ENCODE results near the gene NCAPH2. TPM values are rescaled to one million over a fixed set of nuclear protein-coding genes. Genes with fewer than 3 reads are reported as not detected.
A peak's percentile ranks its signal among the peaks of the same experiment; 100 is the strongest.

NCAPH2 gene
- polyA plus RNA-seq, 1 donor from 2014 or later = 39.4 TPM

DNA sequence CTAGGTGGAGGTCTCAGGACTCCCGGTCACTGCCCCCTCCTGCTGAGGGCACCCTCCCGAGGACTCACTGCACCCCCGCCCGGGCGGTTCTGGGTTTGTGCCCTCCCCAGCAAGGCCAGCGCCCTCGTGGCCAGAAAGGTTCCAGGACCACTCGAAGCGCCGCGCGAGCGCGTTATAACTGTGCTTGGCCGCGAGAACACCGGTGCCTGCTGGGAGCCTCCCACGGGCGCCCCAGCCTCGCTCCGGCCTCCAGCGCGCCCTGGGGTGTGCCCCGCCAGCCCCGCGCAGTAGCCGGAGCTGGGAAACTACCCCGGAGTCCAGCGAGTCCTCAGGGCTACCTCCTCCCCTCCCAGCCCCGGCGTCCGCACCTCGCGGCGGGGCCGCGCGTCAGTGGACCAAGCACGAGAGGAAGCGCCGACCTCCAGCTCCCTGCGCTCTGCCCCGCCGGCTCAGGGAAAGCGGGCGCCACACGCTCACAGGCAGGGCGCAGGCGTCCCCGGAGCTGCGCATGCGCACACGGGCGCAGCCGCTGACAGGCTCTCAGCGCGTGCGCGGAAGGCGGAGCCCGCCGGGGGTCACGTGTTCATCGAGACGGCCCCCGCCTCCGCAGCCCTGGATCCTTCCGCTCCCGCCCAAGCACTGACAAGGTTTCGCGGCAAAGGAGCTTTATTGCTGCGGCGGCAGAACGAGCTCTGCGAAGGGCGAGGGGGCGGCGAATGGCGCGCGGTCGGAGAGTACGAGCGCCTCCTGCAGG is 17.3 kb downstream of the NCAPH2 start, which contains the start of gene SCO2:
SCO2 (minus strand) TSS at position 495 of the 754 bp plus-strand sequence. CDS start 1,187 bp downstream, outside the sequence.
- H3K27me3 Mint-ChIP-seq = no peaks in the 10 kb centered on the region

GRCh38 chr22:50525858-50526107 is 17.8 kb downstream of the NCAPH2 start:
- peak overlapping the region; percentile 71 to 89 (median 86) for H3K27ac Mint-ChIP-seq
- H3K9me3 Mint-ChIP-seq = no peaks in the 10 kb centered on the region
- H3K27me3 Mint-ChIP-seq = no peaks in the 10 kb centered on the region
- no peaks in the 10 kb centered on the region for H3K36me3 Mint-ChIP-seq
- peaks cover 18 to 20% (median 18%) of the 10 kb centered on the region in 3 donors for H3K4me1 Mint-ChIP-seq
- peak overlapping the region; percentile 80 to 96 (median 90) for H3K4me3 Mint-ChIP-seq

More for the DNA sequence above, 17.3 kb downstream of the NCAPH2 start, which contains the start of gene SCO2:
- Mint-ChIP-seq H3K4me3 (peak within 1 kb of the TSS; percentile 80 to 96 (median 91)), H3K27ac (peak within 1 kb of the TSS; percentile 88 to 98 (median 94)), H3K36me3 (no peaks in the 10 kb centered on the region), H3K9me3 (no peaks in the 10 kb centered on the region), H3K4me1 (peaks cover 18 to 20% (median 18%) of the 10 kb centered on the region in 3 donors)

DNA sequence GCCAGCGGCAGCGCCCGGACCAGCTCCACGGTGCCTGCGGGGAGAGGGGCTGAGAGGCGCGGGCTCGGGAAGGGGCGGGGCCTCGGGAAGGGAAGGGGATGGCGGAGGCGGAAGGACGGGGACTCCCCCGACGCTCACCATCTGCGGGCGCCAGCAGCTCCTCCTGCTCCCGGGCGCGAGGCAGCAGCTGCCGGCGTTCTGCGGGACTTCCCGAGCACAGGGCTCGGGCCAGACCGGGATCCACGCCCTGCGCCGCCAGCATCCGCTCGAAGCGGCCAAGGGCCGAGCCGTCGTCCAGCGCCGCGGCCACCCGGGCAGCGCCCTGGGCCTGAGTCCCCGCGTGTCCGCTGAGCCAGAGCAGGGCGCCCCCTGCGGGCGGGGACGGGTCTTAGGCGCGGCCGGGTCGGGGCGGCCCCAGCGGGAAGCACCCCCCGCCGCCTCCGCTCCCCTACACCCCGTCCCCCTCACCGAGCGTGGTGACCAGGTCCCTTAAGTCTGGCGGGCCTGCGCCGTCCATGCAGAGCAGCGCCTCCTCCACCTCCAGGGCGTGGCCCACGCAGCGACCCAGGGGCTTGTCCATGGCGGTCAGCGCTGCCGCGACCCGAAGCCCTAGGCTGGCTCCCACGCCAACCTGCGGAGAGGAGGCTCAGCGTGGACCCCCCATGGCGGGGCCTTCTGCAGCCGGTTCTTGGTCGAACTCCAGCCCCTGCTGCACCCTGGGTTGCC is 18.2 kb downstream of the NCAPH2 start:
- H3K4me1 Mint-ChIP-seq = peaks cover 18 to 22% (median 20%) of the 10 kb centered on the region in 3 donors
- H3K9me3 Mint-ChIP-seq = no peaks in the 10 kb centered on the region
- H3K36me3 Mint-ChIP-seq = no peaks in the 10 kb centered on the region
- H3K4me3 Mint-ChIP-seq = peak overlapping the region; percentile 79 to 96 (median 90)
- no peaks in the 10 kb centered on the region for H3K27me3 Mint-ChIP-seq
- peak overlapping the region; percentile 94 to 98 (median 95) for H3K27ac Mint-ChIP-seq

GRCh38 chr22:50526834-50527801 is 19.1 kb downstream of the NCAPH2 start:
- Mint-ChIP-seq H3K9me3 (no peaks in the 10 kb centered on the region), H3K36me3 (no peaks in the 10 kb centered on the region), H3K4me1 (peaks cover 18 to 22% (median 20%) of the 10 kb centered on the region in 3 donors), H3K27ac (peak overlapping the region; percentile 94 to 98 (median 95)), H3K4me3 (peak overlapping the region; percentile 79 to 96 (median 90)), H3K27me3 (no peaks in the 10 kb centered on the region)

GRCh38 chr22:50527921-50528681 is 20.1 kb downstream of the NCAPH2 start:
- no peaks in the 10 kb centered on the region for H3K9me3 Mint-ChIP-seq
- H3K4me3 Mint-ChIP-seq = peak overlapping the region; percentile 79 to 96 (median 90)
- no peaks in the 10 kb centered on the region for H3K36me3 Mint-ChIP-seq
- H3K27ac Mint-ChIP-seq = peak overlapping the region; percentile 94 to 98 (median 95)
- H3K27me3 Mint-ChIP-seq = no peaks in the 10 kb centered on the region
- H3K4me1 Mint-ChIP-seq = peaks cover 24 to 29% (median 25%) of the 10 kb centered on the region in 3 donors

DNA sequence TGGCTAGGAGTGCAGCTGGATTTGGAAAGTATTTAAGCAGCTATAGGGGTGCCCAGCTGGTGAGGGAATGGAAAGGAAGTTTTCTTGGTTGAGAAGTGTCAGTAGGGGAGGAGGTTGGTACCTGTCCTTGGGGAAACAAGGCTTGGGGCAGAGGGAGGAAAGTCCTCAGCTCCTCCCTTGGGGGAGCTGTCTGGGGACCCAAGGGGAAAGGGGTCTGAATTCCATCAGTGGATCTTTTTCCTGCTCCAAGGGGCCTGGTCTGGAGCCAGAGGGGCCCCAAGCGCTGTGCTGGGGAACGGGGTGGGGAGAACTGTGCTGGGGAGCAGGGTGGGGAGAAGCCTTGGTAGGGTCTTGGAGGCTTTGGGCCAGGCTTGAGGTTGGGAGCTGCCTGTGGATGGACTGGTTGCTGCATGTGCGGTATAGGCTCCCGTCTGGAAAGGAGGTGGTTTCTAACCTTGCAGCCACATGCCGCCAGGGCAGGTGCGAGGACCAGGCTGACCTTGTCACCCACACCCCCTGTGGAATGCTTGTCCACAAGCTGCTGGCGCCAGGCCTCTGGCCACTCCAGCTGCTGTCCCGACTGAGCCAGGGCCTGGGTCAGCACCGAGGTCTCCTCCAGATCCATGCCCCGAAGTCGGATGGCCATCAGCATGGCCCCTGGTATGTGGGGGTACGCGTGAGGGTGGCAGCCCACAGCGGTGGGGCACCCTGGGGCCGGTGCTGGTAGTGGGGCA is 20.8 kb downstream of the NCAPH2 start:
- Mint-ChIP-seq H3K36me3 (no peaks in the 10 kb centered on the region), H3K9me3 (no peaks in the 10 kb centered on the region), H3K4me1 (peaks cover 31 to 32% (median 32%) of the 10 kb centered on the region in 3 donors), H3K27me3 (no peaks in the 10 kb centered on the region), H3K27ac (peak overlapping the region; percentile 92 to 98 (median 95)), H3K4me3 (peak overlapping the region; percentile 71 to 94 (median 85))

DNA sequence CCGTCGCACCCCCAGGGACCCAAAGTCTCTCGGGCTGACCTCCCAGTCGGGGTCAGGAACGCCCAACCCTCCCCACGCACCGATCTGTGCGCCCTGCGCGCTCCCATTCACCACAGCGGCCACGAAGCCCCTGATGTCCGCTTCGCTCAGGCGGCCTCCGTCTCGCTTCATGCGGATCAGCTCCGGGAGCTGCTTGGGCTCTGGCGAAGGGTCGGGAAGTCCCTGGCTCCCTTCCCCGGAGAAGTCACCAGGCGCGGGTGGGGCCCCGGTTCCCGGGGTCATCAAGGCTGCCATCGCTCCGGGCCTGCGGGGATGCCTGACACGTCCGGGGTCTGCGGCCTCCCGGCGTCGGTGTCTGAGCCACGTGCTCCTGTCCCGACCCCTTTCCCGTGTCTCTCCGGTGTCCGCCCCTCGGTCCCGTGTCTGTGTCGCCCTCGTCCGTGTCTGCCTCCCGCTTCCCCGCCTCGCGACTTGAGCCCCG is 21.4 kb downstream of the NCAPH2 start:
- Mint-ChIP-seq H3K9me3 (no peaks in the 10 kb centered on the region), H3K4me1 (peaks cover 34 to 37% (median 35%) of the 10 kb centered on the region in 3 donors), H3K4me3 (peak overlapping the region; percentile 55 to 95 (median 82)), H3K27ac (peak overlapping the region in 2 of 3 donors; percentile 92 to 98), H3K27me3 (no peaks in the 10 kb centered on the region), H3K36me3 (no peaks in the 10 kb centered on the region)

DNA sequence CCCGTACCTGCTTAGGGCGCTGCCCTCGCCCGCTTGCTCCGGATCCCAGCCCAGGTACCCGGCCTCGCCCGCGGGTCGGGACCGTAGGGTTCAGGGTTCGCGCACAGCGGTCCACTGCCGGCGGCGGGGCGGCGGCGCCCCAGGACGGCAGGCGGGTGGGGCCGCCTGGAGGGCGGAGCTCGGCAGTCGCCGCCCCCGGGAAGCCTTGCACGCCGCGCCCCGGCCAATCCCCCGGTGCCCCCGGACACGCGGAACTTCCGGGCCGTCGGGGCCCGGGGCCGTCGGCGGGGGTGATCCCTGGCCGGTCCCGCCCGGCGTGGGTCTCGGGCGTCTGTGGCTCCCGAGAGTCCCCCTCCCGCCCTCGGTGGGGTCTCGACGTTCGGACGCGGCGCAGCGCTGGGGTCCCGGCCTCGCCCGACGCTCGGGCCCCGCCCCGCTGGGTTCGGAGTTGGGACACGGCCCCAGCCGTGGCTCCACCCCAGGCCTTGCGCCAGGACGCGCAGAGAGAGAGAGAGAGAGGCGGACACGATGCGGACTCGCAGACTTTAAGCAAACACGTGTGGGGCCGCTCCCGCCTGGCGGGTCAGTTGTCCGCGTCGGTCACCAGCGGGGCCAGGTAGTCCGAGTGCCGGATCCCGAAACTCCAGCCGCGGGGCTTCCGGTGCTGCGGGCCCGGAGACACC is 22.0 kb downstream of the NCAPH2 start, which contains the start of gene TYMP:
TYMP (minus strand) TSS at position 116 of the 683 bp plus-strand sequence. CDS start 303 bp downstream, outside the sequence.
- peak within 1 kb of the TSS; percentile 98 to 100 (median 99) for H3K27ac Mint-ChIP-seq
- no peaks in the 10 kb centered on the region for H3K36me3 Mint-ChIP-seq
- no peaks in the 10 kb centered on the region for H3K27me3 Mint-ChIP-seq
- H3K9me3 Mint-ChIP-seq = no peaks in the 10 kb centered on the region
- H3K4me1 Mint-ChIP-seq = peaks cover 32 to 37% (median 34%) of the 10 kb centered on the region in 3 donors
- H3K4me3 Mint-ChIP-seq = peak within 1 kb of the TSS; percentile 90 to 97 (median 94)

- Mint-ChIP-seq H3K4me3 (peak overlapping the region; percentile 90 to 97 (median 94)), H3K4me1 (peaks cover 36 to 38% (median 37%) of the 10 kb centered on the region in 3 donors), H3K27ac (peak overlapping the region; percentile 98 to 100 (median 99)), H3K27me3 (no peaks in the 10 kb centered on the region), H3K9me3 (no peaks in the 10 kb centered on the region), H3K36me3 (no peaks in the 10 kb centered on the region)
Observed at GRCh38 chr22:50530580-50530876, 22.5 kb downstream of the NCAPH2 start.

DNA sequence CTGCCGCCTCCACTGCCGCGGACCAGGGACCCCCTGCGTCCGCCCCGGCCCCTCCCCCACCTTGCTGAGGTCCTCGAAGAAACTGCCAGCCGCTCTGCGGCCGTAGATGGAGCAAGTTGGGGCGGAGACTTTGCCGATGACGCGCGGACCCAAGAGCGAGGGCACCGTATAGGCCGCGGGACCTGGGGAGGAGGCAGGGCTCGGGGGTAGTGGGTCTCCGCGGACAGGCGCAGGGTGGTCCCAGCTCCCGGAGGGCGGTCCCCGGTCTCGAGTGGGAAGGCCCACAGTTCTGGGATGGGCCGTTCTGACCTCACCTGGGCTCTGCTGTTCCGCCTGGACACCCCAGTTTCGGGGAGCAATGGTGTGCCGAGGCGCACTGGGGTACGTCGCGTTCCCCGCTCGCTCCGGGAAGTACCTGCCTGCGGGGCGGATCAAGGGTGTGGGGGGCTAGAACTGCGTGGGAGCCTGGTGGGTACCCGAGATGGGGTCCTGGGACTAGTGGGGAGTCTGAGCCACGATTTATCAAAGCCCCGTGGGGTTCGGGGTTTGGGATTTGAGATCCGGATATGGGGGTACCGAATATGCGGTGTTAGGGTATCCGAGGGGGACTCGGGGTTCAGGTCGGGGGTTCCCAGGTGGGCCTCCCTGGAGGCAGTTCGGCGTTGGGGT is 23.0 kb downstream of the NCAPH2 start:
- Mint-ChIP-seq H3K9me3 (no peaks in the 10 kb centered on the region), H3K27me3 (no peaks in the 10 kb centered on the region), H3K36me3 (no peaks in the 10 kb centered on the region), H3K27ac (peak overlapping the region; percentile 98 to 100 (median 99)), H3K4me1 (peaks cover 36 to 38% (median 37%) of the 10 kb centered on the region in 3 donors), H3K4me3 (peak overlapping the region; percentile 90 to 97 (median 94))

DNA sequence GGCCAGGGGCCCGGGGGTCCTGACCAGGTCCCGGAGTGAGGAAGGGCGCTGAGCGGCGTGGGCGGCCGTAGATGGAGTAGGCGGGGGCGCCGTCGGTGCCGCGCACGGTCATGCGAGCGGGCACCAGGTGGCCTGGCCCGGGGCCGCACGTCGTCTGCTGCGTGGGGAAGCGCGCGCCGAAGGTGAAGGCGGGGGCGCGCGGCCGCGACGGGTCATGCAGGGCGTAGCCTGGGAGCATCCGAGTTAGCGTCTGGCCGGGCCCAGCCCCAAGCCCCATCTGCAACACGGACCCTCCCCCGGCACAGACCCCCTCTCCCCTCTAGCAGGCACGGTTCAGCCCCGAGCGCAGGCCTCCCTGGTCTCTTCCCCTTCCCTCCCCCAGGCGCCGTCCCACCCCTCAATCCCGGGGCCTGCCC is 23.5 kb downstream of the NCAPH2 start:
- no peaks in the 10 kb centered on the region for H3K27me3 Mint-ChIP-seq

GRCh38 chr22:50531962-50532674 is 24.1 kb downstream of the NCAPH2 start:
- Mint-ChIP-seq H3K27ac (peak overlapping the region; percentile 93 to 99 (median 98)), H3K9me3 (no peaks in the 10 kb centered on the region)

More for the DNA sequence above, 23.5 kb downstream of the NCAPH2 start:
- H3K36me3 Mint-ChIP-seq = no peaks in the 10 kb centered on the region
- peaks cover 36 to 38% (median 37%) of the 10 kb centered on the region in 3 donors for H3K4me1 Mint-ChIP-seq
- peak overlapping the region; percentile 98 to 100 (median 99) for H3K27ac Mint-ChIP-seq
- peak overlapping the region; percentile 90 to 97 (median 94) for H3K4me3 Mint-ChIP-seq
- no peaks in the 10 kb centered on the region for H3K9me3 Mint-ChIP-seq

More at GRCh38 chr22:50531962-50532674, 24.1 kb downstream of the NCAPH2 start:
- Mint-ChIP-seq H3K4me1 (peaks cover 33 to 37% (median 35%) of the 10 kb centered on the region in 3 donors), H3K4me3 (peak overlapping the region; percentile 90 to 97 (median 94)), H3K27me3 (no peaks in the 10 kb centered on the region), H3K36me3 (no peaks in the 10 kb centered on the region)
